CD14-positive monocyte (primary cell): Measurements from ENCODE around the gene CSNK1G1. TPM values are rescaled to one million over a fixed set of nuclear protein-coding genes. Genes with fewer than 3 reads are reported as not detected.
"Not testable (repeated sequence)": the region's sequence is repeated elsewhere in the genome, so short reads cannot be mapped to it uniquely, and the experiment has no call there.

Source experiments
- DNase-seq, 3 donors: peaks; one replicate each; pipeline ENCODE4 v3.0.0-alpha.2; 2011 to 2022
- H2AFZ ChIP-seq: 2 replicates; pipeline ENCODE4 v1.6.0; 2012; ENCODE audit warnings: mild to moderate bottlenecking, low read depth, low read length, inconsistent platforms; ENCODE audit not compliant: insufficient read depth, poor library complexity, severe bottlenecking
- H3K27ac ChIP-seq, 2 donors: 1 replicate in 1 of 2; 2 replicates in 1 of 2; pipeline ENCODE4 v1.5.1; 2012 to 2013; ENCODE audit warnings: low read length in 2 of 2, control low read depth in 1 of 2, inconsistent platforms in 1 of 2, low read depth in 1 of 2, mild to moderate bottlenecking in 1 of 2
- H3K27me3 ChIP-seq, 2 donors: one replicate each; pipeline versions ENCODE4 v1.6.0 to v1.6.1; 2011 to 2013; ENCODE audit warnings: low read length in 2 of 2; ENCODE audit not compliant: control insufficient read depth in 2 of 2, insufficient read depth in 2 of 2
- H3K36me3 ChIP-seq, 2 donors: replicated peaks in 1 of 2; 1 replicate in 1 of 2; 2 replicates in 1 of 2; pipeline versions ENCODE4 v1.5.1 to v1.6.1; 2012 to 2013; ENCODE audit warnings: low read length in 2 of 2, control low read depth in 1 of 2, inconsistent platforms in 1 of 2, mild to moderate bottlenecking in 1 of 2; ENCODE audit not compliant: insufficient read depth in 2 of 2, control insufficient read depth in 1 of 2
- H3K4me1 ChIP-seq, 2 donors: 1 replicate in 1 of 2; 2 replicates in 1 of 2; pipeline versions ENCODE4 v1.5.1 to v1.6.1; 2012 to 2013; ENCODE audit warnings: low read length in 2 of 2, control low read depth in 1 of 2, inconsistent platforms in 1 of 2, mild to moderate bottlenecking in 1 of 2, moderate library complexity in 1 of 2; ENCODE audit not compliant: insufficient read depth in 2 of 2, control insufficient read depth in 1 of 2
- H3K4me2 ChIP-seq: replicated peaks from 2 replicates; pipeline ENCODE3; 2012; ENCODE audit warnings: low read length, moderate library complexity, mild to moderate bottlenecking; ENCODE audit not compliant: poor library complexity, severe bottlenecking; ENCODE audit errors: extremely low read depth
- H3K4me3 ChIP-seq, 3 experiments: fragments of 200-600 bp in 1 of 3; sonication (generic) in 1 of 3; replicated peaks in 1 of 3; 1 replicate in 2 of 3; 2 replicates in 1 of 3; pipeline ENCODE4 v1.5.1; 2011 to 2013; ENCODE audit warnings: low read length in 3 of 3, mild to moderate bottlenecking in 3 of 3, control low read depth in 2 of 3, low read depth in 2 of 3, inconsistent platforms in 1 of 3, moderate library complexity in 1 of 3
- H3K79me2 ChIP-seq: 2 replicates; pipeline ENCODE4 v1.6.0; 2012; ENCODE audit warnings: mild to moderate bottlenecking, control low read depth, inconsistent platforms, low read length, moderate library complexity; ENCODE audit not compliant: insufficient read depth
- H3K9ac ChIP-seq: 2 replicates; pipeline ENCODE4 v1.6.0; 2017; ENCODE audit warnings: low read length, mild to moderate bottlenecking; ENCODE audit not compliant: insufficient read depth, poor library complexity, severe bottlenecking
- H3K9me3 ChIP-seq, 2 donors: replicated peaks in 1 of 2; 1 replicate in 1 of 2; 2 replicates in 1 of 2; pipeline versions ENCODE4 v1.5.1 to v1.6.1; 2012 to 2013; ENCODE audit warnings: low read length in 2 of 2, control low read depth in 1 of 2; ENCODE audit not compliant: control insufficient read depth in 1 of 2, insufficient read depth in 1 of 2
- H4K20me1 ChIP-seq: 2 replicates; pipeline ENCODE4 v1.6.0; 2012; ENCODE audit warnings: mild to moderate bottlenecking, low read length, control low read depth, moderate library complexity; ENCODE audit not compliant: insufficient read depth
- H3K27ac Mint-ChIP-seq, 7 donors: one replicate each; pipeline ENCODE4 v1.8.0; 2020; ENCODE audit warnings: mild to moderate bottlenecking in 7 of 7, mixed read lengths in 7 of 7, moderate library complexity in 6 of 7, inconsistent platforms in 2 of 7
- H3K27me3 Mint-ChIP-seq, 3 donors: one replicate each; pipeline ENCODE4 v1.8.0; 2021 to 2022; ENCODE audit warnings: low read depth in 3 of 3, mild to moderate bottlenecking in 3 of 3, mixed read lengths in 3 of 3, moderate library complexity in 3 of 3, inconsistent platforms in 1 of 3
- H3K36me3 Mint-ChIP-seq, 2 donors: one replicate each; pipeline ENCODE4 v1.8.0; 2020; ENCODE audit warnings: mixed read lengths in 2 of 2, inconsistent platforms in 1 of 2, mild to moderate bottlenecking in 1 of 2
- H3K4me1 Mint-ChIP-seq: one replicate; pipeline ENCODE4 v1.8.0; 2020; ENCODE audit warnings: mild to moderate bottlenecking, mixed read lengths
- H3K4me3 Mint-ChIP-seq, 2 donors: one replicate each; pipeline ENCODE4 v1.8.0; 2020; ENCODE audit warnings: mild to moderate bottlenecking in 2 of 2, mixed read lengths in 2 of 2, moderate library complexity in 1 of 2
- H3K9me3 Mint-ChIP-seq, 7 donors: one replicate each; pipeline ENCODE4 v1.8.0; 2020 to 2022; ENCODE audit warnings: mixed read lengths in 7 of 7, mild to moderate bottlenecking in 6 of 7, moderate library complexity in 6 of 7, inconsistent platforms in 2 of 7
- WGBS: methylation state at CpG from one replicate; pipeline ENCODE4 v1.1.5; 2013; ENCODE audit warnings: missing lambda C conversion rate; ENCODE audit not compliant: insufficient coverage; 5-methylcytosine and 5-hydroxymethylcytosine counted together
- intact Hi-C, 2 donors: fragments of 100-400 bp; cut with micrococcal nuclease; formaldehyde crosslinking; loops; one replicate each; pipeline versions ENCODE4 v1.15.0 to v1.15.1; 2023
- polyA plus RNA-seq, 3 donors: library from polyadenylated mRNA; depleted of rRNA in 1 of 3; unstranded in 2 of 3; stranded (reverse) in 1 of 3; fragments of 300-500 nt in 2 of 3; fragments of >200 nt in 1 of 3; fragmentation: Illumina TruSeq in 2 of 3; gene quantifications; 1 replicate in 2 of 3; 2 replicates in 1 of 3; pipeline ENCODE4 v1.2.3, GENCODE V29; 2012 to 2021
- TF ChIP-seq, protein P1 (sequence below): fragments of 200-600 bp; IDR thresholded peaks from one replicate; pipeline ENCODE4 v1.8.0; 2022; ENCODE audit warnings: antibody characterized with exemption, mild to moderate bottlenecking

Gene CSNK1G1
- polyA plus RNA-seq, 3 donors, result 4.3 to 8.6 (median 7.7) TPM

GRCh38 chr15:64379216-64379960 lies 23.4 kb upstream of the CSNK1G1 start:
- no peak overlapping the region for H3K4me3 Mint-ChIP-seq
- Histone ChIP-seq H3K79me2 (peaks cover 41% of the 10 kb centered on the region), H3K9me3 (no peaks in the 10 kb centered on the region), H3K4me2 (no peak overlapping the region), H3K27me3 (no peaks in the 10 kb centered on the region), H3K4me3 (no peak overlapping the region), H4K20me1 (no peaks in the 10 kb centered on the region), H3K27ac (no peak overlapping the region), H3K36me3 (no peaks in the 10 kb centered on the region), H3K9ac (no peak overlapping the region), H2AFZ (peak overlapping the region; percentile 92), H3K4me1 (peaks cover 7 to 20% of the 10 kb centered on the region in 2 donors)
- H3K4me1 Mint-ChIP-seq, result peaks cover 21% of the 10 kb centered on the region
- H3K36me3 Mint-ChIP-seq, result peaks cover 0 to 1% of the 10 kb centered on the region in 2 donors
- DNase-seq, result no peak
- H3K9me3 Mint-ChIP-seq, result peaks cover 0 to 2% (median 0%) of the 10 kb centered on the region in 7 donors
- H3K27me3 Mint-ChIP-seq, result peaks cover 0 to 1% (median 0%) of the 10 kb centered on the region in 3 donors
- H3K27ac Mint-ChIP-seq, result peak overlapping the region in 1 of 7 donors; percentile 65
- WGBS, result 42% methylated on average over 2 of the region's 9 CpGs
- intact Hi-C loops, result no loop called here
- TF ChIP-seq, protein P1, sequence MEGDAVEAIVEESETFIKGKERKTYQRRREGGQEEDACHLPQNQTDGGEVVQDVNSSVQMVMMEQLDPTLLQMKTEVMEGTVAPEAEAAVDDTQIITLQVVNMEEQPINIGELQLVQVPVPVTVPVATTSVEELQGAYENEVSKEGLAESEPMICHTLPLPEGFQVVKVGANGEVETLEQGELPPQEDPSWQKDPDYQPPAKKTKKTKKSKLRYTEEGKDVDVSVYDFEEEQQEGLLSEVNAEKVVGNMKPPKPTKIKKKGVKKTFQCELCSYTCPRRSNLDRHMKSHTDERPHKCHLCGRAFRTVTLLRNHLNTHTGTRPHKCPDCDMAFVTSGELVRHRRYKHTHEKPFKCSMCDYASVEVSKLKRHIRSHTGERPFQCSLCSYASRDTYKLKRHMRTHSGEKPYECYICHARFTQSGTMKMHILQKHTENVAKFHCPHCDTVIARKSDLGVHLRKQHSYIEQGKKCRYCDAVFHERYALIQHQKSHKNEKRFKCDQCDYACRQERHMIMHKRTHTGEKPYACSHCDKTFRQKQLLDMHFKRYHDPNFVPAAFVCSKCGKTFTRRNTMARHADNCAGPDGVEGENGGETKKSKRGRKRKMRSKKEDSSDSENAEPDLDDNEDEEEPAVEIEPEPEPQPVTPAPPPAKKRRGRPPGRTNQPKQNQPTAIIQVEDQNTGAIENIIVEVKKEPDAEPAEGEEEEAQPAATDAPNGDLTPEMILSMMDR, result no peak

GRCh38 chr15:64373360-64373759 lies 17.4 kb upstream of the CSNK1G1 start:
- H3K4me1 Mint-ChIP-seq, result peaks cover 10% of the 10 kb centered on the region
- no peak overlapping the region for H3K27ac ChIP-seq
- H3K4me3 Mint-ChIP-seq, result peak overlapping the region; percentile 71 to 74
- peaks cover 18% of the 10 kb centered on the region for H3K79me2 ChIP-seq
- no peak overlapping the region for H3K9ac ChIP-seq
- no peaks in the 10 kb centered on the region for H3K36me3 ChIP-seq
- peak overlapping the region in 1 of 3 experiments; percentile 32 for H3K4me3 ChIP-seq
- H2AFZ ChIP-seq, result peak overlapping the region; percentile 47
- no peaks in the 10 kb centered on the region for H3K9me3 ChIP-seq
- no peaks in the 10 kb centered on the region for H3K9me3 Mint-ChIP-seq
- H3K27me3 ChIP-seq, result no peaks in the 10 kb centered on the region
- no peak for DNase-seq
- intact Hi-C loops, result no loop called here
- H3K27ac Mint-ChIP-seq, result peak overlapping the region in 4 of 7 donors; percentile 15 to 47 (median 28)
- peaks cover 0 to under 1% of the 10 kb centered on the region in 2 donors for H3K4me1 ChIP-seq
- 86% methylated on average over 2 of the region's 8 CpGs for WGBS
- H3K36me3 Mint-ChIP-seq, result peaks cover 4 to 28% of the 10 kb centered on the region in 2 donors
- H4K20me1 ChIP-seq, result no peaks in the 10 kb centered on the region
- H3K27me3 Mint-ChIP-seq, result peaks cover 0 to 1% (median 0%) of the 10 kb centered on the region in 3 donors
- H3K4me2 ChIP-seq, result peak overlapping the region; percentile 20
- TF ChIP-seq, protein P1, result no peak

GRCh38 chr15:64371383-64371782 lies 15.4 kb upstream of the CSNK1G1 start:
- H3K9me3 ChIP-seq, H3K9ac ChIP-seq, H3K27ac ChIP-seq, H4K20me1 ChIP-seq, DNase-seq, intact Hi-C loops, H3K4me3 Mint-ChIP-seq, H3K36me3 ChIP-seq, H2AFZ ChIP-seq, H3K27me3 Mint-ChIP-seq, H3K4me3 ChIP-seq, H3K27ac Mint-ChIP-seq, H3K9me3 Mint-ChIP-seq, H3K4me1 ChIP-seq, H3K27me3 ChIP-seq, H3K4me2 ChIP-seq: not testable (repeated sequence)
- Mint-ChIP-seq H3K36me3 (peaks cover 5 to 30% of the 10 kb centered on the region in 2 donors), H3K4me1 (peaks cover 18% of the 10 kb centered on the region)
- peaks cover 12% of the 10 kb centered on the region for H3K79me2 ChIP-seq
- WGBS, result 96% methylated on average over 7 of the region's 8 CpGs
